Hepatocyte (in vitro differentiated cells): ENCODE results near the gene B3GNT3. TPM values are rescaled to one million over a fixed set of nuclear protein-coding genes. Genes with fewer than 3 reads are reported as not detected.
A peak's percentile ranks its signal among the peaks of the same experiment; 100 is the strongest.

Source experiments
- DNase-seq: peaks from one replicate; pipeline ENCODE4 v3.0.0-alpha.2; 2016; ENCODE audit warnings: low spot score
- H2AFZ ChIP-seq: fragments of 200-600 bp; sonication (generic); 2 replicates; pipeline ENCODE4 v1.6.0; 2016; ENCODE audit warnings: antibody characterized with exemption, mild to moderate bottlenecking
- H3K27ac ChIP-seq: fragments of 200-600 bp; sonication (generic); 2 replicates; pipeline ENCODE4 v1.5.1; 2016; ENCODE audit warnings: mild to moderate bottlenecking
- H3K27me3 ChIP-seq: fragments of 200-600 bp; sonication (generic); 2 replicates; pipeline ENCODE4 v1.6.1; 2016
- H3K36me3 ChIP-seq: fragments of 200-600 bp; sonication (generic); replicated peaks from 2 replicates; pipeline ENCODE4 v1.5.1; 2016; ENCODE audit warnings: low read depth; ENCODE audit not compliant: insufficient read depth
- H3K4me1 ChIP-seq: fragments of 200-600 bp; sonication (generic); 2 replicates; pipeline ENCODE4 v1.5.1; 2016; ENCODE audit warnings: mild to moderate bottlenecking, moderate library complexity; ENCODE audit not compliant: insufficient read depth
- H3K4me2 ChIP-seq: fragments of 200-600 bp; sonication (generic); 2 replicates; pipeline ENCODE4 v1.6.0; 2016
- H3K4me3 ChIP-seq: fragments of 200-600 bp; sonication (generic); 2 replicates; pipeline ENCODE4 v1.5.1; 2016; ENCODE audit warnings: mild to moderate bottlenecking
- H3K79me2 ChIP-seq: fragments of 200-600 bp; sonication (generic); 2 replicates; pipeline ENCODE4 v1.6.0; 2017; ENCODE audit warnings: mild to moderate bottlenecking
- H3K9me2 ChIP-seq: fragments of 200-600 bp; sonication (generic); replicated peaks from 2 replicates; pipeline ENCODE4 v1.6.0; 2017; ENCODE audit warnings: mild to moderate bottlenecking; ENCODE audit not compliant: insufficient read depth
- H3K9me3 ChIP-seq: fragments of 200-600 bp; sonication (generic); 2 replicates; pipeline ENCODE4 v1.5.1; 2016; ENCODE audit warnings: low read depth, mild to moderate bottlenecking
- H4K20me1 ChIP-seq: fragments of 200-600 bp; sonication (generic); 2 replicates; pipeline ENCODE4 v1.6.0; 2016; ENCODE audit warnings: mild to moderate bottlenecking; ENCODE audit not compliant: insufficient read depth, poor library complexity, severe bottlenecking
- CTCF ChIP-seq: fragments of 200-600 bp; sonication (generic); IDR thresholded peaks from 2 replicates; pipeline ENCODE4 v1.5.1; 2016; ENCODE audit warnings: antibody characterized with exemption, mild to moderate bottlenecking; ENCODE audit not compliant: poor library complexity
- EZH2 ChIP-seq: fragments of 200-600 bp; sonication (generic); IDR thresholded peaks from 2 replicates; pipeline ENCODE4 v1.6.1; 2016; ENCODE audit warnings: antibody characterized with exemption, mild to moderate bottlenecking, borderline replicate concordance
- EZH2phosphoT487 ChIP-seq: fragments of 200-600 bp; sonication (generic); IDR thresholded peaks from one replicate; pipeline ENCODE4 v1.6.1; 2018; ENCODE audit warnings: antibody characterized with exemption, mild to moderate bottlenecking, low read depth, moderate library complexity; ENCODE audit not compliant: unreplicated experiment, severe bottlenecking
- WGBS: methylation state at CpG from one replicate; pipeline ENCODE4 v1.1.6; 2016; ENCODE audit warnings: low lambda C conversion rate; ENCODE audit errors: missing lambda C conversion rate; 5-methylcytosine and 5-hydroxymethylcytosine counted together
- polyA plus RNA-seq: library from polyadenylated mRNA; unstranded; fragments of >200 nt; fragmentation: Nextera tagmentation; extraction: Ambion mirVana; gene quantifications from 2 replicates; pipeline ENCODE4 v1.2.1, GENCODE V29; 2016
- small RNA-seq: library from RNA; depleted of rRNA; stranded (forward); fragments of <200 nt; gene quantifications from one replicate; pipeline ENCODE3, GENCODE V24; 2014
- total RNA-seq: library from RNA; depleted of rRNA; stranded (reverse); fragments of >200 nt; gene quantifications from 2 replicates; pipeline ENCODE4 v1.2.3, GENCODE V29; 2014

The B3GNT3 gene
- total and polyA plus RNA-seq, 2 experiments from 2014 or later: 14.6 to 19.1 TPM

GRCh38 chr19:17861542-17862402 is 66.8 kb downstream of the B3GNT3 start:
- peaks cover 10% of the 10 kb centered on the region for H3K4me1 ChIP-seq
- 91% methylated on average over 23 of the region's 23 CpGs for WGBS
- no peak overlapping the region for H3K27ac ChIP-seq
- H3K9me2 ChIP-seq: no peaks in the 10 kb centered on the region
- peaks cover 42% of the 10 kb centered on the region for H4K20me1 ChIP-seq
- H3K4me3 ChIP-seq: no peak overlapping the region
- TF ChIP-seq EZH2: no peak
- TF ChIP-seq EZH2phosphoT487: no peak
- no peak for TF ChIP-seq CTCF
- no peak for DNase-seq
- no peaks in the 10 kb centered on the region for H3K9me3 ChIP-seq
- H2AFZ ChIP-seq: no peak overlapping the region
- H3K36me3 ChIP-seq: no peaks in the 10 kb centered on the region
- peak overlapping the region; percentile 99 for H3K4me2 ChIP-seq
- peaks cover 28% of the 10 kb centered on the region for H3K79me2 ChIP-seq
- no peaks in the 10 kb centered on the region for H3K27me3 ChIP-seq

- WGBS: 96% methylated on average over 31 of the region's 31 CpGs
- Histone ChIP-seq H3K36me3 (no peaks in the 10 kb centered on the region), H4K20me1 (peaks cover 42% of the 10 kb centered on the region), H3K4me2 (no peak overlapping the region), H3K27me3 (no peaks in the 10 kb centered on the region), H2AFZ (no peak overlapping the region), H3K4me3 (no peak overlapping the region), H3K27ac (no peak overlapping the region), H3K9me2 (no peaks in the 10 kb centered on the region), H3K79me2 (peaks cover 28% of the 10 kb centered on the region), H3K4me1 (peaks cover 10% of the 10 kb centered on the region), H3K9me3 (no peaks in the 10 kb centered on the region)
- DNase-seq: no peak
- TF ChIP-seq EZH2: no peak
- TF ChIP-seq EZH2phosphoT487: no peak
- no peak for TF ChIP-seq CTCF
Observed at GRCh38 chr19:17862711-17863519, 68.0 kb downstream of the B3GNT3 start.

Small RNAs within 50 kb of the gene (small RNA-seq; reads per million reads assigned to genes)
- gene SNORA68: not detected

Other genes with a start within 250 kb of the B3GNT3 start
- gene COLGALT1, start 239.5 kb upstream of the B3GNT3 start, total RNA-seq: 55.4 and 61.3 TPM in 2 replicates
- gene COLGALT1, start 239.5 kb upstream of the B3GNT3 start, polyA plus RNA-seq: 54.9 and 58.9 TPM in 2 replicates
- 0.08 and 0.10 TPM in 2 replicates for gene UNC13A, start 106.8 kb upstream of the B3GNT3 start, total RNA-seq
- 0.21 TPM in 1 of 2 replicates, not detected in the other for gene UNC13A, start 106.8 kb upstream of the B3GNT3 start, polyA plus RNA-seq
- 7.7 and 9.5 TPM in 2 replicates for gene MAP1S, start 75.7 kb upstream of the B3GNT3 start, total RNA-seq
- 37.1 and 52.7 TPM in 2 replicates for gene MAP1S, start 75.7 kb upstream of the B3GNT3 start, polyA plus RNA-seq
- 2.1 and 2.2 TPM in 2 replicates for gene FCHO1, start 43.7 kb upstream of the B3GNT3 start, total RNA-seq
- gene FCHO1, start 43.7 kb upstream of the B3GNT3 start, polyA plus RNA-seq: 1.9 and 2.3 TPM in 2 replicates
- not detected in 2 replicates for gene INSL3, start 26.4 kb downstream of the B3GNT3 start, total RNA-seq
- 0.21 and 0.35 TPM in 2 replicates for gene INSL3, start 26.4 kb downstream of the B3GNT3 start, polyA plus RNA-seq
- 2.2 and 3.2 TPM in 2 replicates for gene JAK3, start 52.8 kb downstream of the B3GNT3 start, total RNA-seq
- gene JAK3, start 52.8 kb downstream of the B3GNT3 start, polyA plus RNA-seq: 3.0 and 3.6 TPM in 2 replicates
- gene RPL18A, start 64.8 kb downstream of the B3GNT3 start, total RNA-seq: 646 and 823 TPM in 2 replicates
- gene RPL18A, start 64.8 kb downstream of the B3GNT3 start, polyA plus RNA-seq: 1,069 and 1,114 TPM in 2 replicates
- gene SLC5A5, start 76.8 kb downstream of the B3GNT3 start, total RNA-seq: 0.03 TPM in 1 of 2 replicates, not detected in the other
- gene SLC5A5, start 76.8 kb downstream of the B3GNT3 start, polyA plus RNA-seq: not detected in 2 replicates
- gene CCDC124, start 137.9 kb downstream of the B3GNT3 start, total RNA-seq: 19.4 and 25.4 TPM in 2 replicates
- gene CCDC124, start 137.9 kb downstream of the B3GNT3 start, polyA plus RNA-seq: 97.7 and 105 TPM in 2 replicates
- gene KCNN1, start 172.0 kb downstream of the B3GNT3 start, total RNA-seq: 2.4 and 3.3 TPM in 2 replicates
- 3.2 and 3.3 TPM in 2 replicates for gene KCNN1, start 172.0 kb downstream of the B3GNT3 start, polyA plus RNA-seq
- 4.5 and 5.5 TPM in 2 replicates for gene ARRDC2, start 213.0 kb downstream of the B3GNT3 start, total RNA-seq
- 3.9 and 7.4 TPM in 2 replicates for gene ARRDC2, start 213.0 kb downstream of the B3GNT3 start, polyA plus RNA-seq